HG03159 (cell line): ENCODE data around the gene TESMIN.

Experiments
- ATAC-seq: cut with Tn5 transposase; IDR thresholded peaks from one replicate; pipeline ENCODE4 v1.9.1; 2021; ENCODE audit warnings: mild to moderate bottlenecking, moderate library complexity; ENCODE audit not compliant: unreplicated experiment

The TESMIN gene

DNA sequence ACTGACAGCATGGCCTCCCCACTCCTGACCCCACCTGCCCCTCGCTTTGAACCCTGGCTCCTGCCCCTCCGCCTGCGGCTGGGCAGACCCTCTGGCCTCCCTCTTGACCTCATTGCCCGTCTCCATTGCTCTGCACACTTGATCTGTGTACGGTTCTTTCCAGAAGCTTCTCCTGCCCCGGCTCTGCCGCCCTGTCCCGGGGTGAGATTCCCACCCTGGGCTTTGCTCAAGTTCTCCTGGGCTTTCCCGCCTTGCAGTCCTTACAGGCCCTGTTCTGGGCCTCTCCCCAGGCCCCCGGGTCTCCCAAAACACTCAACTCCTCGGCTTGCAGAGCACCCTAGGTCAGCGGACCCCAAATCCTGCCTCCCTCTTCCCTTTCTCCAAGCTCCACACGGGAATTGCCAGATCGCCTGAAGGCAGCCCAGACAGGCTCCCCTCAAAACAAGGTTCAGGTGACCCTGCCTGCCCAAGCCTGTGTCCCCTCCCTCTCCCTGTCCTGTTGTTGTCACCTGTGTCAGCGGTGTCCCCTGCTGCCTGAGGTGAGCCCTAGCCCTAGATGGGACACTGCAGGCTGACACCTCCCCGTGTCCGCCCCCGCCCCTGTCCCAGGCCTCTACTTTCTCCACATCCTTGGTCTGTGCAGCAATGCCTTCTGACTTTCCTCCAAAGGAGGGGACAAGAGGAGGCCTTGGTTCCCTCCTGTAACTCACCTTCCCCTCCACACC is 65.5 kb downstream of the TESMIN start:
- no peak for ATAC-seq

DNA sequence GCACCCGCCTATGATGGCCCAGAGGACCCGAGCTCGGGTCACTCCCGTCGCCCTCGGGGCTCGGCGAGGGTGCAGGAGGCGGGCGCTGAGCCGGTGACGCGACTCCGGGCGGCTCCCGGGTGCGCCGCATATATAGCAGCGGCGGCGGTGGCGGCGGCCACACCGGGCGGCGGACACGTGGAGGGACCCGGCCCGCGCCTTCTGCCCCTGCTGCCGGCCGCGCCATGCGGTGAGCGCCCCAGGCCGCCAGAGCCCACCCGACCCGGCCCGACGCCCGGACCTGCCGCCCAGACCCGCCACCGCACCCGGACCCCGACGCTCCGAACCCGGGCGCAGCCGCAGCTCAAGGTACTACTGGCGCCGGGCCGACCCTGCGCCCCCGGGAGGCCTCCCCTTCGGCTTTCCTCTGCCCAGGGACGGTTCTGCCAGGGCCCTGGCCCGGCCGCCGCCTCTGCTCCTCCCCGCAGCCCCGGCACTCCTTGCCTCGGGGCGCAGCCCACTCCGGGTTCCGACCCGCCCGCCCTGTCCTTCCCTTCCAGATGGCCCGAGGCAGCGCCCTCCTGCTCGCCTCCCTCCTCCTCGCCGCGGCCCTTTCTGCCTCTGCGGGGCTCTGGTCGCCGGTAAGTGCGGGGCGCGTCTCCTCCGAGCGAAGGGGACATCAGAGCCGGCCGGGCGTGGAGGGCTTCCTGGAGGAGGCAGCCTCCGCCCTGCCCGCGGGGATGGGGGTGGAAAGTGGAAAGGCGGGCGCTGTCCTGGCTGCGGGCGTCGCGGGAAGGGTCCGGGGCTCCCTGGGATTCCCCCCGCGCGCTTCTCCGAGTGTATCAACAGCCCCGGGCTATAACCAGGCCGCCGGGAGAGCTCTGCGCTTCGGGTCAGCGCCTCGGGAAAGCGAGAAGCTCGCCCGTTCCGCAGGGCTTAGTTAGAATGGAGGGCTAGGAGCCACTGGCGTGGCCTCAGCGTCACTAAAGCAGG is 66.6 kb downstream of the TESMIN start, which contains the start of gene GAL:
Gene GAL, plus strand, starts transcription at position 160 of the 972 bp plus-strand sequence. Its CDS starts 380 bp downstream, at position 540.
- no peak for ATAC-seq

DNA sequence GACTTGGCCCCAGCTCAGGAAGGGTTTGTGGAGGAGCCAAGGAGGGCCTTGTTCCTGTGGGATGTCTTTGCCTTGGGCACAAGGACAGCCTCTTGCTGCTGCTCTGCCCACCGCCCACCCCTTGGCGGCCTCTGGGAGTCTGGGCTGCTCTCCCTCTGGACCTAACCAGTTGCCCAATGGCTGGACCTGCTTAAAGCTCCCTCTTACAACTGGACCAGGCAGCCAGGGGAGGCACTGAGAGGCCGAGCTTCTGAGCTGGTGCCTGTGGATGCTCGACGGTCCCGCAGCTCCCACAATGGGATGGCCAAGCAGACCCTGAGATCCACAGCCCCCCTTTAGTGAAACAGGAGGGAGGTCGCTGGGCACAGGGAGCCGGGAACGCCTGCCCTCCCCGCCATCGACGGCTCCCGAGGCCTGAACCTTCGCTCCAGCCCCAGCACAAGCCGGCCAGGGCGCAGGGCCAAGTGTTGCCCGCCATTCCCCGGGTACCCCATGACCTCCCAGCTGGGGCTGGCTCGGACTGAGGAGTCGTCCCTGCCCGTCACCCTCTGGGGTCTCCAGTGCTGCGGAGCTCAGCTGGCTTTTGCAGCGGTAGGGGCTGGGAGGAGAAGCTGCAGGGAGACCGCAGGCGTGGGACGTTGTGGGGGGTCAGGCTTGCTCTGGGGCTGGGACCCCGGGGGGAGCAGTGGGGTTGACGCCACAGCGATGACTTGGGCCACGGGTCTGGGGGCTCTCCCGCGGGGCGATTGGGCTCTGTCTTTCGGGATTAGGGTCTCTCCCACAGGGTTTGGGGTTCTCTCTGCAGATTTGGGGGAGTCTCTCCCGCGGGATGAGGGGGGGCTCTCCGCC is 67.6 kb downstream of the TESMIN start:
- no peak for ATAC-seq

DNA sequence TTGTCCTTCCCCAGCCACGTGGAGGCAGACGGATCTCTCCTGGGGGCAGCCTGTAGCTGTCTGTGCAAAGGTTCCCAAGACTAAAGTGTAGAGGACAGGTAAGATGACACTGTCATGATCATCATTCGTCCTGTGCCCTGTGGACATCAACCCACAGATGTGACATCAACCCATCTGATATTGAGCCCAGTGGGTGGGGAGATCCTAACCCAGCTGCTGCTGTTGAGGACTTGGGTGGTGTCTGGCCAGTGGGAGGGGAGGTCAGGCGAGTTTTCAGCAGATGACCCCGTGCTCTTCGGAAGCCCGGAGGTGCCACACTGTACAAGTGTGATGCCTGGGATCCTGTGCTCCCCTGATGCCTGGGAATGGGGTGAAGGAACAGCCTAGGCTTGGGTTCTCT is 68.2 kb downstream of the TESMIN start:
- no peak for ATAC-seq

DNA sequence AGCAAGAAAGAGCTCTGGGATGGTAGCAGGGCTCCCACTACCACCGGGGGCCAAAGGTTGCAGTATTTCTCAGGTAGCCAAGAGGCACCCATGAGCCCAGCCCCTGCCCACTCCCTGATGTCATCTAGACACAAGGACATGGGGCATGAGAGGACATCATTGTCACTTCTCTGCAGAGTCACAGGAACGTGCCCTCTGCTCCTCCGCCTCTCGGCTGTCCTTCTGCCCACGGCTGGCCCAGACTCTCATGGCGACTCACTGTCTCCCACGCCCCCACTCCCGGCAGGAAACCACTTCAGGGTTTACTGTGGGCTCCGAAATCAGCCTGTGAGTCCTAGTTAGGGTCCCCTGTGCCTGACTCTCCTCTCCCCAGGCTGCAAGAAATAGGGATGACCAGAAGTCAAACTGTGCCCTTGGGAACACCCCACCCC is 68.8 kb downstream of the TESMIN start:
- ATAC-seq = no peak

DNA sequence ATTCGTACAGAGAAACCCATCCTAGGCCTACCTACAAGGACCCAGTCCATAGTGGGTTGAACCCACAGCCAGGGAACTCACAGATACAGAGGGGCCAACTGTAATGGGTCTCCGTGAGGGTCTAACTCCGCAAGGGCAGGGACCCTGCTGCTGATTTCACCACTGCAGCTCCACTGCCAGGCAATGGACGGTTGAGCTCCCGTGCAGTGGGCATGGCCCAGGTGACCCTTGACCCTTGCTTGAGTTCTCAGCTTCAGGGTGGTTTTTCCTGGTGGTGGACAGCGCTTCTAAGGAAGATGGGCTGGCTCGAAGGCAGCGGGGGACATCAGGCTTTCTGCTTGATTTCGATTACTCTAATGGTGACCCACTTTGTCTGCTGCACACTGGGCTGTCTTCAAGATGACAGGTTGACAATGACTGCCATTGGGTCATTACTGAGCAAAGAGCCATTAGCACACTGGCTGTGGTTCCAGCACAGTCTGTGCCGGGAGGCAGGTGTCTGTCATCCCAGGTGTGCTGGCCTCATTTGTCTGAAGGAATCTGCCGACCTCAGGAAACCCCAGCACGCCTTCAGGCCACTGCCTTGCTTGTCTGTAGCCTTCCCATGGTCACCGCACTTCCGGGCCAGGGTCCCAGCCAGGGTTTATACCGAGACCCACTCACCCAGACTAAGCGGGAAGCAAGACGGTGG is 70.6 kb downstream of the TESMIN start:
- ATAC-seq = no peak

DNA sequence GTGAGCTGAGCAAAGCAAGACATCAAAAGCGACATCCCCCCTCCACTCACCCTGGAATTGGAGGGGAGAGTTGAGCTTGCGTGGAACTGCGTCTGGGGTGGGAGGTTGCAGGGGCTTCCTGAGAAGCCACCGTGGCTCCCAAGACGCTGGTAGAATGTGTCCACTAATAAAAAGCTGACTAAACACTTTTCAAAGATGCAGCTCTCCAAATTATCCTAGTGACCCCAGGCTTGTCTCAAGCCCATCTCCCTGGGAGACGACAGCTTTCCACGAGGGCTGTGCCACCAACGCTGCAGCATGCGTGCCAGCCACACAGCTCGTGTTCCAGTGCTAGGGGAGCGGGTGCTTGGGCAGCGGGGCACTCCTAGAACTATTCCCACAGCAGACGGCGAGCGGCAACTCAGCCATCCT is 73.3 kb downstream of the TESMIN start:
- no peak for ATAC-seq

DNA sequence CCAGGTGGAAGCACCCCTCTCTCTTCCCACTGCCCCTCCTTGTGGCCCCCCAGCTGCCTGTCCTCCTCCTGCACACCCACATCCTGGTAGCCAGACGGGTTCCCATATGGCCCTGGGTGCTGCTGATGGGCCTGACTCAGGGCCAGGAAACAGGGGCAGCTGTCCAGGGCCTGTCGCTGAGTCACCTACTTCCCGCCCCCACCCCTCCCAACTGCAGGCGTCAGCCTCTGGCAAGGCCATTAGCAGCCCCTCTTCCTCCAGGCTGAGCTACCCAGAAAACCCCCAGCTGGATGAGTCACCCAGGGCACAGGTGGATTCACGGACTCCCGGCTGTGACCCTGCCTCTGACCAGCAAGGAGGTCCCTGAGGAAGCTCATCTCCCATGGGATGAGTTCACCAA is 73.9 kb downstream of the TESMIN start:
- ATAC-seq = no peak

DNA sequence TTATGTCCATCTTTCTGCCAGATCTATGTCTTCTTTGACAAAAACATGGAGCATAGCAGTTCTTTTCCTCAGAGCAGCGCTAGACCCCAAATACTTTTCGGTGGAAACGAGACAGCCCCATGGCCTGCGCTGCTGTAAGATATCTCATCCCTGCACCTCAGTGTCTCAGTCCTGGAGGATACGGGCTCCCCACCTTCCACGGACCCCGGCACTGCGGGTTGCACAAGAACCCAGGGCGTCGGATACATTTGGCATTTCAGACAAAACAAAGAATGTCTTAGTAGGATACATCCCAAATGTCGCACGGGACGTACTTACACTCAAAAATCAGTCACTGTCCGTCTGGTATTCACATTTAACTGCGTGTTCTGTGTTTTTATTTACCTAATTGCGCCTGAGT is 76.9 kb downstream of the TESMIN start:
- no peak for ATAC-seq

DNA sequence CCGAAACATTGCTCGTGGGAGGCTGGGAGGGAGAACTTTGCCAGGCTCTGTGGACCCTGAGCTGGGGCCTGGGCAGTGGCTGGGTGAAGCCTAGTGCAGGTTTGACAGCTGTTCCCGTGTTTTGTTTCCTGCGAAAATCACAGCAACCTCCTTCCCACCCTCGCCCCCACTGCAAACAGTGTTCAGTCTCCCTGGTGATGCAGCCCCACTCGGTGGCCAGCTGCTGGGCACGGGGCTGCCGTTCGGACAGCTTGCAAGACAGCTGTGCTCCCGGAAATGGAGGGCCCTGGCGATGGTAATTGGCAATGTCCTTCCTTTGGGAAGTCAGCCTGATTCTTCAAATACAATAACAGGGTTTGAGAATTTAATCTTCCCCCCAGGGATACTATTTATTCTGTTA is 77.3 kb downstream of the TESMIN start:
- ATAC-seq = no peak

DNA sequence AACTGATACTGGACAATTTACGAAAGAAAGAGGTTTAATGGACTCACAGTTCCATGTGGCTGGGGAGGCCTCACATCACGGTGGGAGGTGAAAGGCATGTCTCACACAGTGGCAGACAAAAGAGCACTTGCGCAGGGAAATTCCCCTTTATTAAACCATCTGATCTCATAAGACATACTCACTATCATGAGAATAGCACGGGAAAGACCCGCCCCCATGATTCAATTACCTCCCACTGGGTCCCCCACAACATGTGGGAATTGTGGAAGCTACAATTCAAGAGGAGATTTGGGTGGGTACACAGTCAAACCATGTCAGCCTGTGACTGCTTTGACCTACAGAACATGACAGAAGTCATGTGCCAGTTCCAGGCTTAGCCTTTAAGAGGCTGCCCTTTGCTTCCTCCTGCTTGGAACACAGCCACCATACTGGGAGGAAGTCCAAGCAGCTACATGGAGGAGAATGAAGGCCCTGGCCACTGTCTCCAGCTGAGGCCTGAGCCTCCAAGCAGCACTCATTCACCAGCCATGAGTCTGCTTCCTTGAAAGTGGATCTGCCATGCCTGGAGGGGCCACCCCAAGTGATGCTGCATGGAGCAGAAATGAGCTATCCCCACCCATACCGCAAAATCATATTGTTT is 77.9 kb downstream of the TESMIN start:
- no peak for ATAC-seq

DNA sequence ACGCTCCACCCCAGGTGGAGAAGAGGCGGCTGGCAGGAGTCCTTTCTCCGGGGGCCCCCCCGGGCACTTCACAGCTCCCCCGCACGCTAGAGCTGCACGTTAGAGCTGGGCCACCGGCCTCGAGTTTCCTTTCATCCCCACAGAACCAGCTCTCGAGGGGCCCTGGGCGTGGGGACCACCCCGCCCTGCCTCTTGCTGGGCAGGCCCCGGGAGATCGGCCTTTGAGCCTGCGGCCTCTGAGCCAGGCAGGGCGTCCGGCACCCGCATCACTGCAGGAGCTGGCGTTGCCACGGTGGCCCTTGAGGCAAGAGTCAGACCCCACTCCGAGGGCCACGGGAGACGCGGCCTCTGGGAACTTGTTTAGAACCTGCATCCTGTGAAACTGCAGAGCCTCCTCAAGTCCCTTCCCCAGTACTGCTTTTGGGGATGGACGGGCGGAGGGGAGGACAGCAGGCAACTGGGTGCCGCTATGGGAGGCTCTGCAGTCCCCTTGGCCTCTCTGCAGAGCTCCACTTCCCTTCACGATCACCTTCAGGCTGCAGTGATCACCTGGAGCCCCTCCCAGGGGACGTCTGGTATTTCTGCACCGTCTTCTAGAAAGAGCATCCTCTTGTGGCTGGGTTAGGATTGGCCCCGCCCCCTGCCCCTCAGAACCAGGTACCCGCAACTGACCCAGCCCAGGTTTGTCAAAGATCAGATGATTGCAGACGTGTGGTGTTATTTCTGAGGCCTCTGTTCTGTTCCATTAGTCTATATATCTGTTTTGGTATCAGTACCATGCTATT is 80.9 kb downstream of the TESMIN start:
- ATAC-seq = no peak

DNA sequence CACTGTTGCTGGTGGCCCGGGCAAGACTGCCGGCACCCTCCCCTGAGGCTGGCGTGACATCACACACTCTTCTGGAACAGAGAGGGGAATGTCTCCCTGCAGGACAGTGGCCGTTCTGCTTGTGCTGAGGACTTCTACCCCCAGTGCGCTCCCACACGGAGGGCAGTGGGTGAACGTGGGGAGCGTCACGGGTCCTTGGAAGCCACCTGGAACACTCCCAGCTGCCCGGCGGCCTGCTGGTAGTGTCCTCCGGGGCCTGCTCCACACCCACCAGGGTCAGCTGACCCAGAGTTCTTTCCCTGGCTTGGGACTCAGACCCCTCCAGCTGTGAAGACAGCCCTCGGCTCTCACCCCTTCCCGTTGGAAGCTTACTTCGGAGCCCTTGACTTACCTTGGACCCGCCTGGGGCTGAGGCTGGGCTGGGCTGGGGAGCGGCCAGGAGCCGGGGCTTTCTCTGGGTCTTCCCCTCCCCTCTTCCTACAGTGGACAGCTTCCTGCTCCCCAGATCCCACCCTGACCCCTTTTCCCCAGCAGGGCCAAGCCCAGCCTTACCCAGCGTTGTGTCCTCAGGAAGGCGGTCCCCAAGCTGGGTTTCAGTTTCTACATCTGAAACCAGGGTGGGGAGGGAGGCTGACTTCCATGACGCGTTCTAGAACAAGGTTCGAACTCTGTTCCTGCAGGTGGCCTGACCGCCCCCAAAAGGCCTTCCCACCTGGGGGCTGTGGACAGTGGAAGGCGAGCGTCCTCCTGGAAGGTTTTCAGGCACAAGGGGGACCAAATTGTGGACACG is 81.8 kb downstream of the TESMIN start:
- ATAC-seq = no peak

DNA sequence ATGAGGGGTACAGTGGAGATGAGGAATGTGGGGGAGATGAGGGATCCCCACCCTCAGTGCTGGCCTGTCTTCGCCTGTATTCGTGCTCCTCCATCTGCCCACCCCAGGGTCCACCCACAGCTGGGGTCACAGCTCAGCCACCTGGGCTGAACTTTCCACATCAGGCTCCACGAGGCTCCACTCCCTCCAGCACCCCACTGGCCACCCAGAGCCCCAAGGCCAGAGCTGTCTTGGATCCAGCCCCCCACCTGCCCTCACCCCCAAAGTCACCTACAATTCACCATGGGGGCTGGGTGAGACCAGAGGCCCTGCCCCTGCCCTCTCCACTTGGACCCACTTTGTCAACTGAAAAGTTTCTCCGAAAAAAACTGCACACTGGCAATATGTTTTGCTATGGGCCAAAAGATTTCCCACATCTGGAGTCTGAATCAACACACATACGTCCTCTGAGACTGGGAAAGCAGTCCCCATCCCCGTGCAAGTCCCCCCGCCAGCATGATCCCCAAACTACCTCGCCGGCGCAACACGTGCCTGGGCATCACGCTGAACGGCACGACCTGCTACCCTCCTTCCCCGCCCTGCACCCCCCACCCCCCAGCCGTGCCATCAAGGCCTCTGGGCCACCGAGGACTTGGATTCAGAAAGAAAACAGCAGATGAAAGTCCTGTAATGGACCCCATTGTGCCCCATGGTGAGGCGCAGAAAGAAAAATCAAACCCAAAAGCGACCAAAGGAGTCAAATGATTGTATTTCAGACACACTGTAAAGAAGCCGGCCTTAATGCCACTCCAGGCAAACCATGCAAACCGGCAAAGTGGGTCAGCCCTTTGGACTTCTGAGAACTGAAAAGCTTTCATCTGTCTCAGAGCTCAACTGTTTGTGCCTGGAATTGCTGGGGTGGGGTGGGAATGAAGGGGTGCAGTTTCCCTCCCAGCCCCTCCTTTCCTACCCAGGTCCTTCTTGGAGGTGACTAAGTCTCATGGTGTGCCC is 83.5 kb downstream of the TESMIN start:
- ATAC-seq = no peak

DNA sequence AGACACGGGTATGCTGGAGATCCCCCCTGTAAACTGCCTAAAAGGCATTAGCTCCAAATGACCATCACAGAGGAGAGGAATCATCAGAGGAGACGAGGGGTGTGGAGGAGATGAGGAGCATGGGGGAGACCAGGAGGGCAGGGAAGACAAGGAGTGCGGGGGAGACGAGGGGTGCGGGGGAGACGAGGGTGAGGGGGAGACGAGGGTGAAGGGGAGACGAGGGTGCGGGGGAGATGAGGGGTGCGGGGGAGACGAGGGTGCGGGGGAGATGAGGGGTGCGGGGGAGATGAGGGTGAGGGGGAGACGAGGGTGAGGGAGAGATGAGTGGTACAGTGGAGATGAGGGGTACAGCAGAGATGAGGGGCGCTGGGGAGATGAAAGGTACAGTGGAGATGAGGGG is 84.5 kb downstream of the TESMIN start:
- ATAC-seq = no peak

DNA sequence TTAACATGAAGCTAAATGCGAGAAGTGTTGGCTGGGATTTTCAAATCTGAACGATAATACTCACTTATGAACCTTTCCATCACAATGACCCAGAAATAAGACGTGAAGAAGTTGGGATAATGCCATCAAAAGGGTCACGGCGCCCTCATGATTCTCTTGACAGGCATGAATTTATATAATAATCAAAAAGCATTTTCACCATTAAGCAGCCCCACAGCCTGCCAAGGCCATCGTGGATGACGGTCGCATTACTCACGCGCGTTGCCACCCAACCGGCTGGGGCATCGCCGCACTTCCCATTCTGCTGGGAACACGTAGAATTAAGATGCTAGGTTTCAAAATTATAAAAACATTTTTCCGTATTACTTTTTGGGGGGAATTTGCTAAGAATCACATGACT is 85.9 kb downstream of the TESMIN start:
- no peak for ATAC-seq

DNA sequence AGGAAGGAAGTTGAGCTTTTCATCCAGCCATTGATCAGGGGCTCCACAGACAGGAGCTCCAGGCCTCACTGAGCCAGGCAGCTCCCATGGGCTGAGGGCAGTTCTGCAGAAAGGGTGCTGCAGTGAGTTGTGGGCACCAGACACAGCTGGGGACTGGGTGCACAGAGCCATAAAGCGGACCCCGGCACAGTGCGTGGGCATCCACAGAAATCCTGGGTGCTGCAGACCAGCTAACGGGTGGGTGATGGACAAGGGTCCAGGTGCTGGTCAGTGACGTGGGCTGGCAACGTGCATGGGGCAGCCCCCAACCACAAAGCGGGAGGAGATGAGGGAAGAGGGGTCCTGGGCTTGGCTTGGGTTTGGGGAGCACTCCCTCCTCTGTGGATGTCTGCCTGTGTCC is 86.4 kb downstream of the TESMIN start:
- no peak for ATAC-seq
